Measurements from ENCODE around the gene AGFG1.

The AGFG1 gene, protein sequence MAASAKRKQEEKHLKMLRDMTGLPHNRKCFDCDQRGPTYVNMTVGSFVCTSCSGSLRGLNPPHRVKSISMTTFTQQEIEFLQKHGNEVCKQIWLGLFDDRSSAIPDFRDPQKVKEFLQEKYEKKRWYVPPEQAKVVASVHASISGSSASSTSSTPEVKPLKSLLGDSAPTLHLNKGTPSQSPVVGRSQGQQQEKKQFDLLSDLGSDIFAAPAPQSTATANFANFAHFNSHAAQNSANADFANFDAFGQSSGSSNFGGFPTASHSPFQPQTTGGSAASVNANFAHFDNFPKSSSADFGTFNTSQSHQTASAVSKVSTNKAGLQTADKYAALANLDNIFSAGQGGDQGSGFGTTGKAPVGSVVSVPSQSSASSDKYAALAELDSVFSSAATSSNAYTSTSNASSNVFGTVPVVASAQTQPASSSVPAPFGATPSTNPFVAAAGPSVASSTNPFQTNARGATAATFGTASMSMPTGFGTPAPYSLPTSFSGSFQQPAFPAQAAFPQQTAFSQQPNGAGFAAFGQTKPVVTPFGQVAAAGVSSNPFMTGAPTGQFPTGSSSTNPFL

DNA sequence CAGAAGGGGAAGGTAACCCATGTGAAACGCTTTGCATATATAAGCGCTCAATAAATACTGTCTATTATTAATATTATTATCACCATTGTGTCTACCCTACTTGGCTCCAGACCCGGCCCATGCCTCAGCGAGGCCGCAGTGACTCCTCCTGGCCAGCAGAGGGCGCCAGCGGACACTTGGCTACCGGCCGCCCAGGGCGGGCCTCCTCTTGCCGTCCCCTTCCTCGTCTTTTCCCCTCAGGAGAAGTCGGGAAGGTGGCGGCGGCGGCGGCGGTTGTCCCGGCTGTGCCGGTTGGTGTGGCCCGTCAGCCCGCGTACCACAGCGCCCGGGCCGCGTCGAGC is at the start of gene AGFG1:
AGFG1 (plus strand) TSS at position 233 of the 341 bp plus-strand sequence. CDS start 266 bp downstream, outside the sequence.
- DNase-seq = peak; percentile 72

DNA sequence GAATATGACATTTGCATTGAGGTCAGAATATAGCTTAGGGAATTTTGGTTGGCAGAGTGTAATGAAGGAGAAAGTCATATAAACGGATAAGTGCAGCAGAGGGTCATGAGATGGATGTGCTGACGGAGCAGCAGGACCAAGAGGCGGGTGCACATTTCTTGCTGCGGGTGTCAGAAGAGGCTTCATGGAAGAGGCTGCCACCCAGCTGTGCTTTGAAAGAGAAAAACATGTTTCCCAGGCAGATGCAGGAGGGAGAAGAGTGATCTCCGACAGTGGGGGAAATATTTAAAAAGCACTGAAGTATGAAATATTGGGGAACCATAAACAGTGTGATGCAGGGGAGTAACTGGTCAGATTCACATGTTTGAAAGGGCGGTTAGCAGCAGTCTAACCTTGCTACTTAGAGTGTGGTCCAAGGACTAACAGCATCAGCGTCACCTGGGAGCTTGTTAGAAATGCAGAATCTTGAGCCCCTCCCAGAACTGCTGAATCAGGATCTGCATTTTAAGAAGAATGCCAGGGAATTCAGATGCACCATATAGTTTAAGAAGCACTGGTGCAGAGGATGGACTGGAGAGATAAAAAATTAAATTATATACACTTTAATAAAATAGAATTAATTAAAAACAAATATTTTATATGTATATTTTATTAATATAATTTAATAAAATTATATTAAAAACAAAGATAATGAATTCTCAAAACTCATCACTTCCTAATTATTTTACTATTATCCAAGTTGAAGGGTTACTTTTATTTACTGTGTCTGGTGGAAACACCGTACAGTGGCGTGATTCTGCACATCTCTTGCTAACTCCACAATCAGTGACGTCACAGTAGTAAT is 48.1 kb upstream of the AGFG1 start:
- DNase-seq = no peak

GRCh38 chr2:227428731-227429285 is 43.1 kb upstream of the AGFG1 start:
- DNase-seq = no peak

DNA sequence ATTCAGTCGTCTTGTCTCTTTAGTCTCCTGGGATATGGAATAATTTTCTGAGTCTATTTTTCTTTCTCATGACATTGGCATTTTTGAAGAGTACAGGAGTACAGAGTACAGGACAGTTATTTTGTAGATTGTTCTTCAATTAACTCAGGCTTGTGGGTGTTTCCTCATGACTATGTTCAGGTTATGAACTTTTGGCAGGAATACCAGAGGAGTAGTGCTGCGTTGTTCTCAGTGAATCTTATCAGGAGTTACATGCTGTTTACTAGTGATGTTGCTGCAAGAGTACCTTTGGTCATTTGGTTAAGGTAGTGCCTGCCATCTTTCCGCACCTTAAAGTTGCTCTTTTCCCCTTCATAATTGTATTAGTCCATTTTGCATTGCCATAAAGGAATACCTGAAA is 41.3 kb upstream of the AGFG1 start:
- DNase-seq = no peak

- no peak for DNase-seq
These were observed 38.8 kb upstream of the AGFG1 start for GRCh38 chr2:227433171-227433570.

DNA sequence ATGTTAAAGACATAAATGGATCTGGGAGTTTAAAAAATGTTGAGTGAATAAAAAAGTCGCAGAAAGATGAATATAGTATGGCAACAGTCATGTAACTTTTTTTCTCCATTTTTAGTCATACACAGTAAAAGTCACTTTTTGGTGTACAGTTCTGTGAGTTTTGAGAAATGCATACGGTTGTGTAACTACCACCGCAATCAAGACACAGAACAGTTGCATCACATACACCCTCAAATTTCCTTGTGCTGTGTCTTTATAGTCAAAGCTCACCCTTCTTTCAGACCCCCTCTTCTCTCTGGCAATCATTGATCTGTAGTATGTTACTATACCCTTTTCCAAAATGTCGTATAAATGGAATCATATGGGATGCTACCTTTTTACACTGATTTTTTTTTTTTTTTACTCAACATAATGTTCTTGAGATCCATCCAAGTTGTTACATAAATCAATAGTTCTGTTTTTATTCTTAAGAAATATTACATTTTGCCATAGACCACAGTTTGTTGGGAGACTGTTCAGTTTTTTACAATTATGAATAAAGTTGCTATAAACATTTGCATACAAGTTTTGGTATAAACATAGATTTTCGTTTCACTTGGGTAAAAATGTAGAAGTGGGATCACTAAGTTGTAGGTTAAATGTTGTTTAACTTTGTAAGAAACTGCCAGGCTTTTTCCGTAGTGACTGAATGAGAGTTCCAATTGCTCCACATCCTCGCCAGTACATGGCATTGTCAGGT is 35.4 kb upstream of the AGFG1 start:
- no peak for DNase-seq

- no peak for DNase-seq
These were observed 32.7 kb upstream of the AGFG1 start for GRCh38 chr2:227439214-227439613.

GRCh38 chr2:227442639-227443038 is 29.3 kb upstream of the AGFG1 start:
- no peak for DNase-seq

DNA sequence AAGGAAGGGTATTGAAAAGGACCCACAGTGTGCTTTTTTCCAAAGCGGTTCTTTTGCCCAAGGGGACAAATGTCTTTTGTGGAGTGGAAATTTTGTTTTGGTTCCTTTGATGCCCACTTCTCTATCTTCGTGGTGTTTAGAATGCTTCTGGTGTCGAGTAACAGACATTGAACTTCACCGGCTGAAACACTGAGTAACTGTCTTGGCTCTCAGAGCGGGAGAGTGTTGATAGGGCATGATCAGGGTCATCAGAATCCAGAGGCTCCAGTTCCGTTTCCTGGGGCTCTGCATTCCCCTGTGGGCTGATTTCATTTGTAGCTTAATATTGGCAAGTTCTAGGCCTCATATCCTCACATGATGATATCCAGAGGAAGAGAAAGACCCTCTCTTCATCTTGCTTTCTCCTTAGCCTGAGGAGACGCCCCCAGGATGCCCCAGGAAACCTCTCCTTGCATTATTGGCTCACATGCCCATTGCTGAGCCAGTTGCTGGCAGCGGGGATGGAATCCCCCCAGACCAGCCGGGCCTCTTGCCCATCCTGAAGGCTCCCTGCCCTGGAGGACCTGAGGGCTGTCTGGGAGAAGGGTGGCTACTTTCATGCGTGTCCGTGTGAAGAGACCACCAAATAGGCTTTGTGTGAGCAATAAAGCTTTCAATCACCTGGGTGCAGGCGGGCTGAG is 27.9 kb upstream of the AGFG1 start:
- no peak for DNase-seq

GRCh38 chr2:227447606-227448005 is 24.4 kb upstream of the AGFG1 start:
- peak; percentile 67 for DNase-seq

GRCh38 chr2:227450311-227450841 is 21.6 kb upstream of the AGFG1 start:
- DNase-seq = no peak

- DNase-seq = no peak
These were observed 20.9 kb upstream of the AGFG1 start for GRCh38 chr2:227450926-227451654.

DNA sequence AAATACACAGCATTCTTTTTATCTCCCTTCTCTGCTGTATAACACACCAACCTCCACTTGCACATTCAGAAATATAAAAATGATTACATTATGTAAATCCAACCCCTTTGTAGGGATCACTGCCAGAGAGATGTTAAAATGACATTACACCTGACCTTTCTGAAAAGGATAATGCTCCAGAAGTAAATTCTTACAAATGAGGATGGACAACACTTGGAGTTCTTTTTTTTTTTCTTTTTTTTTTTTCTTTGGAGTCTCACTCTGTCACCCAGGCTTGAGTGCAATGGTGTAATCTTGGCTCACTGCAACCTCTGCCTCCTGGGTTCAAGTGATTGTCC is 20.3 kb upstream of the AGFG1 start:
- DNase-seq = no peak

DNA sequence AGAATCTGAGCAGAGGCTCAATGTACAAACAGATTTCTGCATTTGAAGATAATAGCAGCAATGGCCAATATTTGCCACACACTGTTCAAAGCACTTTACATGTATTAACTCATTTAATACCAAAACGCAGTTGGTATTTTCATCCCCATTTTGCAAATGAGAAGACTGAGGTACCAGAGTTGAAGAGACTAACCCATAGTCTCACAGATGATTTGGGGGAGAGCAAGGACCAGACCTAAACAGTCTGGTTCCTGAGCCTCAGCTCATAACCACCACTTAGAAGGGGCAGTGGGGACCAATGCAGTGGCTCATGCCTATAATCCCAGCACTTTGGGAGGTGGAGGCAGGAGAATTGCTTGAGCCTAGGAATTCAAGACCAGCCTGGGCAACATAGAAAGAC is 18.1 kb upstream of the AGFG1 start:
- DNase-seq = no peak

DNA sequence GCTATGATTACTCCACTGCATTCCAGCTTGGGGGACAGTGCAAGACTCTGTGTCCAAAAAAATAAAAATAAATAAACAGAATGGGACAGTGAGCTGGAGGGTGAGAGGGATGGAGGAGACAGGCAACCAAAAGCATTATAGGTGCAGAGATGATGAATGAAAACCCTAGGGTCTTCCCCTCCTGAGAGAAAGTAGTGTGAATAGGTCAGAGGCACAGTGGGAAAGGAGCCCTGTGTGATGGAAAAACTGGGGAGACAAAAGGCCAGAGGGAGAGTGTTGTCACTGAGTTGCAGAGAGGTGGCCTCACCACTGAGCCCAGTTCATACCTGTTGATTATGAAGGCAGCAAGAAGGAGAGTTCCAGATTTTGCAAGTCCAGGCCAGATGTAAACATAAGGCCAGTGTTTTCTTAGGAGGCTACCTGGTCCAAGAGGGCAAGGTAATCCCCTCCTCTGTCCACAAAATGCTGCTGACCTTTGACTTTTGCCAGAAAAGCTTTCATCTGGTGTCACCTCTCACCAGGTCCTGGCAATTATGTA is 17.6 kb upstream of the AGFG1 start:
- no peak for DNase-seq

- peak; percentile 25 for DNase-seq
These were observed 16.8 kb upstream of the AGFG1 start for GRCh38 chr2:227455200-227455599.

- DNase-seq = no peak
These were observed 15.9 kb upstream of the AGFG1 start for GRCh38 chr2:227456102-227456501.

GRCh38 chr2:227456772-227457171 is 15.2 kb upstream of the AGFG1 start:
- no peak for DNase-seq

GRCh38 chr2:227460070-227460485 is 11.9 kb upstream of the AGFG1 start:
- peak; percentile 82 for DNase-seq

- no peak for DNase-seq
These were observed 11.1 kb upstream of the AGFG1 start for GRCh38 chr2:227460833-227461232.

Measured in fibroblast of skin of right quadriceps (primary cell).